Activated B cell treated with CpG ODN at 0.5 μM for 24 hours (primary cell): ENCODE data around the gene GRPEL2. TPM values are rescaled to one million over a fixed set of nuclear protein-coding genes. Genes with fewer than 3 reads are reported as not detected.

ENCODE experiments used
- ATAC-seq: fragments of 200-7000 bp; cut with Tn5 transposase; one replicate; pipeline ENCODE4 v1.10.0; 2021; ENCODE audit warnings: low read depth, mild to moderate bottlenecking, moderate library complexity
- CTCF ChIA-PET: fragments of 350-600 bp; sonication (Branson Sonifier 250); formaldehyde crosslinking; loops from one replicate; lab custom pipeline; 2021; ENCODE audit warnings: antibody characterized with exemption; lab: Charles Lee
- POLR2A ChIA-PET: fragments of 350-600 bp; sonication (Branson Sonifier 250); formaldehyde crosslinking; loops from one replicate; lab custom pipeline; 2021; ENCODE audit warnings: antibody characterized with exemption; lab: Charles Lee
- DNase-seq: peaks from one replicate; pipeline ENCODE4 v3.0.0; 2022
- H3K27ac Mint-ChIP-seq: one replicate; pipeline ENCODE4 v1.8.0; 2020; ENCODE audit warnings: mixed read lengths
- H3K27me3 Mint-ChIP-seq: one replicate; pipeline ENCODE4 v1.8.0; 2021; ENCODE audit warnings: mixed read lengths
- H3K36me3 Mint-ChIP-seq: one replicate; pipeline ENCODE4 v1.8.0; 2021; ENCODE audit warnings: low read depth, mixed read lengths
- H3K4me1 Mint-ChIP-seq: one replicate; pipeline ENCODE4 v1.8.0; 2021; ENCODE audit warnings: mixed read lengths
- H3K4me3 Mint-ChIP-seq: one replicate; pipeline ENCODE4 v1.8.0; 2020; ENCODE audit warnings: mild to moderate bottlenecking, mixed read lengths
- H3K9me3 Mint-ChIP-seq: one replicate; pipeline ENCODE4 v1.8.0; 2020; ENCODE audit warnings: mixed read lengths
- CTCF ChIP-seq: fragments of 200-600 bp; IDR thresholded peaks from one replicate; pipeline ENCODE4 v1.8.0; 2022; ENCODE audit warnings: antibody characterized with exemption, mild to moderate bottlenecking
- intact Hi-C: fragments of 100-400 bp; cut with micrococcal nuclease; formaldehyde crosslinking; loops from one replicate; pipeline ENCODE4 v1.15.1; 2024
- total RNA-seq: library from RNA; stranded (reverse); gene quantifications from 2 replicates; pipeline ENCODE4 v1.2.3, GENCODE V29; 2022

The GRPEL2 gene
- total RNA-seq, 1 donor from 2014 or later: 14.0 TPM

GRCh38 chr5:149380466-149381121, 35.3 kb downstream of the GRPEL2 start:
- Mint-ChIP-seq H3K9me3 (no peaks in the 10 kb centered on the region), H3K27me3 (peaks cover 8% of the 10 kb centered on the region), H3K36me3 (no peaks in the 10 kb centered on the region), H3K27ac (no peak overlapping the region), H3K4me3 (no peak overlapping the region), H3K4me1 (peaks cover 4% of the 10 kb centered on the region)
- ChIA-PET CTCF (interaction anchor here (1.1 to 3.0 kb wide), 5 partner anchors 8 to 186 kb away, joined by 6 to 18 read pairs (median 6); no protein-coding TSS in a partner anchor), POLR2A (interaction anchor here (0.9 kb wide), 1 partner anchor 170 kb away, joined by 3 read pairs; the partner anchor contains the start of gene CSNK1A1)
- no peak for TF ChIP-seq CTCF
- intact Hi-C loops: loop anchor here (5.0 kb wide), 1 partner anchor 47 kb away; no protein-coding TSS in a partner anchor
- ATAC-seq (no peak), DNase-seq (no peak)

GRCh38 chr5:149381261-149381985, 36.1 kb downstream of the GRPEL2 start:
- ChIA-PET CTCF (interaction anchor here (1.3 to 3.0 kb wide), 5 partner anchors 9 to 185 kb away, joined by 6 to 18 read pairs (median 7); no protein-coding TSS in a partner anchor), POLR2A (interaction anchor here (0.9 kb wide), 1 partner anchor 170 kb away, joined by 3 read pairs; the partner anchor contains the start of gene CSNK1A1)
- H3K4me1 Mint-ChIP-seq: peaks cover 4% of the 10 kb centered on the region
- no peak overlapping the region for H3K27ac Mint-ChIP-seq
- no peaks in the 10 kb centered on the region for H3K36me3 Mint-ChIP-seq
- intact Hi-C loops: loop anchor here (5.0 kb wide), 1 partner anchor 46 kb away; no protein-coding TSS in a partner anchor
- H3K9me3 Mint-ChIP-seq: no peaks in the 10 kb centered on the region
- H3K27me3 Mint-ChIP-seq: peaks cover 8% of the 10 kb centered on the region
- no peak for ATAC-seq
- TF ChIP-seq CTCF: no peak
- no peak overlapping the region for H3K4me3 Mint-ChIP-seq
- no peak for DNase-seq

DNA sequence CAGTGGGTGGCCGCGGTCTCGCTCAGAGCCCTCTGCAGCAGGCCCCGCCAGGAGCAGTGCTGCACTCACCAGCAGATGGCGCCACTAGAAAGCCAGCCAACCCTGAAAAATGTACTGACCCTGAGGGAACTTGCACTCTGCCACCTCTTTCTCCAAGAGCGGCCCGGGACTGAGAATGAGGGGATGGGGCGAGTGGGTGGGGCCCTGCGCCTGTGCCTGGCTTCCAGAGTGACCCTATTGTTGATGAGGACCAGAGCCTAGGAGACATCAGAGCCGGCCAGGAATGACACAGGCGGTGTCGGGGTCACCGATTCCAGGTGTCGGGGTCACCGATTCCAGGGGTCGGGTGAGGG, 36.7 kb downstream of the GRPEL2 start:
- intact Hi-C loops: loop anchor here (1.0 to 5.0 kb wide), 3 partner anchors 45 to 237 kb away; no protein-coding TSS in a partner anchor
- no peak for TF ChIP-seq CTCF
- ATAC-seq: peak; percentile 62
- Mint-ChIP-seq H3K4me1 (peaks cover 4% of the 10 kb centered on the region), H3K36me3 (no peaks in the 10 kb centered on the region), H3K4me3 (no peak overlapping the region), H3K9me3 (no peaks in the 10 kb centered on the region), H3K27ac (no peak overlapping the region), H3K27me3 (peaks cover 9% of the 10 kb centered on the region)
- CTCF ChIA-PET: interaction anchor here (0.9 to 3.0 kb wide), 6 partner anchors 9 to 185 kb away, joined by 3 to 18 read pairs (median 6); no protein-coding TSS in a partner anchor
- peak; percentile 52 for DNase-seq
- POLR2A ChIA-PET: no interaction called here

GRCh38 chr5:149382517-149383220, 37.4 kb downstream of the GRPEL2 start:
- DNase-seq: no peak
- no peak overlapping the region for H3K27ac Mint-ChIP-seq
- TF ChIP-seq CTCF: no peak
- no peaks in the 10 kb centered on the region for H3K36me3 Mint-ChIP-seq
- ATAC-seq: no peak
- intact Hi-C loops: loop anchor here (1.0 to 5.0 kb wide), 3 partner anchors 45 to 236 kb away; no protein-coding TSS in a partner anchor
- no peak overlapping the region for H3K4me3 Mint-ChIP-seq
- POLR2A ChIA-PET: no interaction called here
- CTCF ChIA-PET: interaction anchor here (0.9 to 3.0 kb wide), 6 partner anchors 10 to 184 kb away, joined by 3 to 18 read pairs (median 4); no protein-coding TSS in a partner anchor
- H3K9me3 Mint-ChIP-seq: no peaks in the 10 kb centered on the region
- peaks cover 11% of the 10 kb centered on the region for H3K27me3 Mint-ChIP-seq
- peaks cover 4% of the 10 kb centered on the region for H3K4me1 Mint-ChIP-seq
